K562 (cell line): Measurements from ENCODE around the gene TFF2. TPM values are rescaled to one million over a fixed set of nuclear protein-coding genes. Genes with fewer than 3 reads are reported as not detected.

ENCODE experiments used
- BCOR ChIP-seq: fragments of 450-650 bp; IDR thresholded peaks from 2 replicates; pipeline ENCODE4 v1.6.1; 2016
- CEBPZ ChIP-seq: fragments of 150-350 bp; IDR thresholded peaks from 2 replicates; pipeline ENCODE4 v1.6.1; 2014; ENCODE audit warnings: low read depth, mild to moderate bottlenecking, low read length, borderline replicate concordance
- ETS2 ChIP-seq: IDR thresholded peaks from 2 replicates; pipeline ENCODE4 v1.6.1; 2016; ENCODE audit warnings: borderline replicate concordance, missing genetic modification characterization, mild to moderate bottlenecking, moderate library complexity, missing compliant biosample characterization; ENCODE audit not compliant: poor library complexity, severe bottlenecking
- HIVEP1 ChIP-seq: fragments of 250-450 bp; sonication (Bioruptor Pico); IDR thresholded peaks from 2 replicates; pipeline ENCODE4 v1.4.0; 2020; ENCODE audit warnings: mild to moderate bottlenecking
- HLTF ChIP-seq: fragments of 450-650 bp; IDR thresholded peaks from 2 replicates; pipeline ENCODE4 v1.6.1; 2016
- ID3 ChIP-seq, 2 experiments: fragments of 250-450 bp in 1 of 2; fragments of 450-650 bp in 1 of 2; sonication (Bioruptor Pico) in 1 of 2; IDR thresholded peaks; 2 replicates each; pipeline versions ENCODE4 v1.6.1 to v1.8.0; 2016 to 2021; ENCODE audit warnings: mild to moderate bottlenecking in 2 of 2, moderate library complexity in 2 of 2, missing compliant biosample characterization in 1 of 2, missing genetic modification characterization in 1 of 2
- KDM1A ChIP-seq, 2 experiments: fragments of 450-650 bp; IDR thresholded peaks; 2 replicates each; pipeline ENCODE4 v1.6.1; 2016; ENCODE audit warnings: mild to moderate bottlenecking in 2 of 2
- PTBP1 ChIP-seq: fragments of 200-400 bp; formaldehyde crosslinking; IDR thresholded peaks from 2 replicates; pipeline ENCODE4 v1.6.1; 2017; ENCODE audit warnings: low read depth, low read length
- RCOR1 ChIP-seq, 2 experiments: IDR thresholded peaks; 2 replicates each; pipeline ENCODE4 v1.6.1; 2012; ENCODE audit warnings: low read depth in 2 of 2, low read length in 2 of 2, borderline replicate concordance in 1 of 2, improper control_type of control experiment in 1 of 2
- REST ChIP-seq, 2 experiments: fragments of 450-650 bp; formaldehyde crosslinking in 1 of 2; IDR thresholded peaks; 2 replicates each; pipeline versions ENCODE4 v1.4.0 to v1.6.1; 2014 to 2020; ENCODE audit warnings: mild to moderate bottlenecking in 2 of 2, borderline replicate concordance in 1 of 2, low read depth in 1 of 2
- TRIM28 ChIP-seq: fragments of 450-650 bp; IDR thresholded peaks from 2 replicates; pipeline ENCODE4 v1.6.1; 2017
- USF2 ChIP-seq: sonication (generic); formaldehyde crosslinking; IDR thresholded peaks from 2 replicates; pipeline ENCODE4 v1.5.0; 2020; ENCODE audit warnings: missing genetic modification reagents
- YY1 ChIP-seq, 3 experiments: IDR thresholded peaks; 2 replicates each; pipeline ENCODE4 v1.6.1; 2011; ENCODE audit warnings: low read length in 2 of 3, mild to moderate bottlenecking in 2 of 3, moderate library complexity in 2 of 3, borderline replicate concordance in 1 of 3, control low read depth in 1 of 3, low read depth in 1 of 3; ENCODE audit not compliant: insufficient read depth in 3 of 3, insufficient replicate concordance in 2 of 3, control insufficient read depth in 1 of 3, insufficient read length in 1 of 3; ENCODE audit errors: extremely low read depth in 1 of 3
- ZSCAN29 ChIP-seq: fragments of 450-650 bp; IDR thresholded peaks from 2 replicates; pipeline ENCODE4 v1.6.1; 2017
- polyA plus RNA-seq, 8 experiments: library from polyadenylated mRNA; depleted of rRNA in 4 of 8; stranded (reverse) in 5 of 8; unstranded in 3 of 8; fragments of >200 nt; fragmentation: Nextera tagmentation in 2 of 8; fragmentation: Illumina TruSeq in 1 of 8; extraction: Ambion mirVana in 2 of 8; extraction: Trizol in 1 of 8; gene quantifications; 2 replicates each; pipeline versions ENCODE4 v1.2.1 to v1.2.3, GENCODE V29; 2011 to 2014; ENCODE audit warnings: inconsistent platforms in 1 of 8, missing spikeins in 1 of 8
- total RNA-seq, 7 experiments: library from RNA; depleted of rRNA in 6 of 7; stranded (reverse); fragments of >200 nt in 6 of 7; fragmentation: Illumina TruSeq in 2 of 7; extraction: Trizol in 2 of 7; gene quantifications; 2 replicates each; pipeline versions ENCODE4 v1.2.1 to v1.2.3, GENCODE V29; 2011 to 2021; ENCODE audit warnings: low replicate concordance in 1 of 7

The TFF2 gene
- total and polyA plus RNA-seq, 9 of the 15 experiments (the other 6 are each of a cell fraction or from before 2014, with no cell fraction given), result not detected

GRCh38 chr21:42360317-42360716 lies 9.5 kb upstream of the TFF2 start (continued):
- TF ChIP-seq REST (IDR thresholded peaks at IDR 0.05; ENCODE audit: borderline replicate concordance) (peak; percentile 63), REST (CRISPR knock-in tag; IDR thresholded peaks at IDR 0.05; ENCODE audit: low read depth) (no peak), ZSCAN29 (no peak), BCOR (peak; percentile 74), PTBP1 (peak; percentile 95), YY1 (IDR thresholded peaks at IDR 0.05; ENCODE audit: borderline replicate concordance in 1 of 3, control insufficient read depth in 1 of 3, extremely low read depth in 1 of 3, insufficient read depth in 3 of 3, insufficient read length in 1 of 3, insufficient replicate concordance in 2 of 3, low read depth in 1 of 3, low read length in 2 of 3) (peak in 1 of 3 experiments; percentile 16), KDM1A (IDR thresholded peaks at IDR 0.05) (peak; percentile 55 to 66; a peak in 3 of 4 replicates), ETS2 (tag) (no peak), USF2 (CRISPR knock-in tag) (no peak), CEBPZ (peak; percentile 69), HIVEP1 (CRISPR knock-in tag) (no peak), TRIM28 (peak; percentile 60; the same call in 1 of the 2 replicates), RCOR1 (IDR thresholded peaks at IDR 0.05; ENCODE audit: borderline replicate concordance in 1 of 2, low read depth in 2 of 2, low read length in 2 of 2) (peak in 1 of 2 experiments; percentile 85; a peak in 2 of 4 replicates), ID3 (CRISPR knock-in tag; IDR thresholded peaks at IDR 0.05) (no peak), ID3 (tag; IDR thresholded peaks at IDR 0.05) (0 out of 2 replicates have a peak, but pooled peaks have one; percentile 29), HLTF (peak; percentile 99)
